GM19452 (cell line): ENCODE data around the gene SPG7.
"Not testable (repeated sequence)": the region's sequence is repeated elsewhere in the genome, so short reads cannot be mapped to it uniquely, and the experiment has no call there.

Experiments
- ATAC-seq: cut with Tn5 transposase; IDR thresholded peaks from one replicate; pipeline ENCODE4 v1.9.1; 2021; ENCODE audit not compliant: unreplicated experiment

SPG7 gene

DNA sequence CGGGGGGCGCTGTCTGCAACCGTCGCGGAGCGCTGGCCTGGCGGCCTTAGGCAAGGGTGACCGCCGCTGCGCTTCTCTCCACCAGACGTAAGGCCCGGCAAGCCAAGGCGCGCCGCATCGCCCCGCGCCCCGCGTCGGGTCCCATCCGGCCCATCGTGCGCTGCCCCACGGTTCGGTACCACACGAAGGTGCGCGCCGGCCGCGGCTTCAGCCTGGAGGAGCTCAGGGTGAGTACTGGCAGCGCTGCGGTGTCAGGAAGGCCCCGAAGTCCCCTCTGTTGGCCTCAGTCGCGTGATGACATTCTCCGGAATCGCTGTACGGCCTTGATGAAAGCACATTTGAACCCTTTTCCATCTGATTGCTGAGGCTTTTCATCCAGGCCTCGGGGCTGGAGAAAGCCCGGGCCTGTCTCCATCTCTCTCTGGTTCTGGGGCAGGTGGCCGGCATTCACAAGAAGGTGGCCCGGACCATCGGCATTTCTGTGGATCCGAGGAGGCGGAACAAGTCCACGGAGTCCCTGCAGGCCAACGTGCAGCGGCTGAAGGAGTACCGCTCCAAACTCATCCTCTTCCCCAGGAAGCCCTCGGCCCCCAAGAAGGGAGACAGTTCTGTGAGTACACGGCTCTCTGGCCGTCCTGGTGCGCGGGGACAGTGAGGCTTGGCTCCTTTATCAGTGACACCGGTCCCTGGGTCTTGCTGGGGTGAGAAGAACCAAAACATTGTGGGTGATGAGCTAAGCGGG lies 53.1 kb downstream of the SPG7 start:
- ATAC-seq = no peak

DNA sequence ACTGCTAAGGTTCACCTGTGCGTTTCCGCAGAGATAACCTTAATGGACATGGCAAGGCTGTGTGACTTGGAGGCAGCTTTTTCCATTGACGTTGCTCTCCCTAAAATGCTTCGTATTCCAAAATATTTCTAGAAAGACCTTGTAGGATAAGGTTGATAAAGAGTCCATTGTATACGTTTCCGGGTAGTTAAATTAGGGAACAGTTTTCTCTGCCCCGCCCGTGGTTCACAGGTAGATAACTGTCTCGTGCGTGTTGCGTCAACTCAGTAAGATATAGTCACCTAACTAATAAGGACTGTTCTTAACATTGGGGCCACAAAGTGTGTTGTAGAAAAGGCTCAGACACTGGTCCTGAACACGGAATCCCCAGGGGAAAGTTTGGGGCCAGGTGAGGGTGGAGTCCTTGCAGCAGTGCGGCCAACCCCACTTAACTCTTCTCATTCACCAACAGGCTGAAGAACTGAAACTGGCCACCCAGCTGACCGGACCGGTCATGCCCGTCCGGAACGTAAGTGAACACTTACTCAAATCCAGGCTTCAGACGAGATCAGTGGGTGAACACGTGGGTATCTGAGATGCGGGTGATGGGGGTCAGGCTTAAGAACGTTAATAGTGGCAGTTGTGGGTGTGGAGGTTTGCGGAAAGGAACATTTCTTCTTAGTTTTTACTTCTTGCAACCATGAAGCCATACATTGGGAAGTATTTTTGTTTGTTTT lies 53.8 kb downstream of the SPG7 start:
- no peak for ATAC-seq

DNA sequence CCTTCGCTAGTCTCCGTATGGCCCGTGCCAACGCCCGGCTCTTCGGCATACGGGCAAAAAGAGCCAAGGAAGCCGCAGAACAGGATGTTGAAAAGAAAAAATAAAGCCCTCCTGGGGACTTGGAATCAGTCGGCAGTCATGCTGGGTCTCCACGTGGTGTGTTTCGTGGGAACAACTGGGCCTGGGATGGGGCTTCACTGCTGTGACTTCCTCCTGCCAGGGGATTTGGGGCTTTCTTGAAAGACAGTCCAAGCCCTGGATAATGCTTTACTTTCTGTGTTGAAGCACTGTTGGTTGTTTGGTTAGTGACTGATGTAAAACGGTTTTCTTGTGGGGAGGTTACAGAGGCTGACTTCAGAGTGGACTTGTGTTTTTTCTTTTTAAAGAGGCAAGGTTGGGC lies 54.7 kb downstream of the SPG7 start:
- no peak for ATAC-seq

DNA sequence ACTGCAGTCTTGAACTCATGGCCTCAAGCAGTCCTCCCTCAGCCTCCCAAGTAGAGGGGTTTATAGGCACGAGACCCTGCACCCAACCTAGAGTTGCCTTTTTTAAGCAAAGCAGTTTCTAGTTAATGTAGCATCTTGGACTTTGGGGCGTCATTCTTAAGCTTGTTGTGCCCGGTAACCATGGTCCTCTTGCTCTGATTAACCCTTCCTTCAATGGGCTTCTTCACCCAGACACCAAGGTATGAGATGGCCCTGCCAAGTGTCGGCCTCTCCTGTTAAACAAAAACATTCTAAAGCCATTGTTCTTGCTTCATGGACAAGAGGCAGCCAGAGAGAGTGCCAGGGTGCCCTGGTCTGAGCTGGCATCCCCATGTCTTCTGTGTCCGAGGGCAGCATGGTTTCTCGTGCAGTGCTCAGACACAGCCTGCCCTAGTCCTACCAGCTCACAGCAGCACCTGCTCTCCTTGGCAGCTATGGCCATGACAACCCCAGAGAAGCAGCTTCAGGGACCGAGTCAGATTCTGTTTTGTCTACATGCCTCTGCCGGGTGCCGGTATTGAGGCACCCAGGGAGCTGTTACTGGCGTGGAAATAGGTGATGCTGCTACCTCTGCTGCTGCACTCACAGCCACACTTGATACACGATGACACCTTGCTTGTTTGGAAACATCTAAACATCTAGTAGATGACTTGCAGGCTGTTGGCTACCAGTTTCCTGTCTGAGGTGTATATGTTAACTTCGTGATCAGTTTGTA lies 55.6 kb downstream of the SPG7 start:
- ATAC-seq = no peak

DNA sequence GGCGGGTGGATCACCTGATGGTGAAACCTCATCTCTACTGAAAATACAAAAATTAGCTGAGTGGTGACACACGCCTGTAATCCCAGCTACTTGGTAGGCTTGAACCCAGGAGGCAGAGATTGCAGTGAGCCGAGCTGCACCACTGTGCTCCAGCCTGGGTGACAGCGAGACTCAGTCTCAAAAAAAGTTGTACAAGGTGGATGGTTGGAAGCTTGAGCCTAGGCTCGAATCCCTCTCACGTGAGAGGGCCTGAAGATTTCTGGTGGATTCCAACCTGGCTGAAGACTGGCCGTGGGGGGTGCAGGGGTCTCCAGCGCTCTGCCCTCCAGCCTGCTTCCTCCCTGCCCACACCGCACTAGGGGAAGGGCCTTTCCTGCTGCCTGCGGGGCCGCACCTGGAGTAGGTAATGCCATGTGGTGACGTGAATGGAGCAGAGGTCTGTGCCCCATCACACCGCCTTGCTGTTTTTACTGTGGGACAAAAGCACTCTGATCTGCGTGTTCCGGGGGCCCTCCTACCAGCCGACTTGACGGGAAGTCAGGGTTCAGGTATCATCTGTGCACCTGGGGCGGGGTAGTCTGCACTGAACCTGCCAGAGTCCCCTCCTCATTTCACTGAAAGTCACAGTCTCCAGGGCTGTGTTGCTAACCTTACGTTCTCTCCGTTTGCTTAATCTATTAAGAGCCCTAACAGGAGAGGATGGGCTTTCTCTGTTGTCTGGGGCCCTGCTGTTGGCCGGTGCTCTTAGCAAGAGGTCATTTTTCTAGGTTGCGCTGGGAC lies 56.5 kb downstream of the SPG7 start:
- ATAC-seq = no peak

DNA sequence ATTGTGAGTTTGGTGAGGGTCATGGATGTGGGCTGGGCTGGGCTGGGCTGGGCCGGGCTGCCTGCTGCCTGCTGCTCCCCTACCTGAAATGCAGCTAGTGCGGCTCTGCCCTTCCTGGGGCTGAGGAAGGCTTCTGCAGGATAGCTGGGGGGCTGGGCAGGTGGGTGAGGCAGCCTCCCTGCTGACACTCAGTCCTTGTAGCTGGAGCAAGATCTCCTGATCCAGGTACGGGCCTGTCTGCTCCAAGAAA lies 57.0 kb downstream of the SPG7 start:
- ATAC-seq = no peak

DNA sequence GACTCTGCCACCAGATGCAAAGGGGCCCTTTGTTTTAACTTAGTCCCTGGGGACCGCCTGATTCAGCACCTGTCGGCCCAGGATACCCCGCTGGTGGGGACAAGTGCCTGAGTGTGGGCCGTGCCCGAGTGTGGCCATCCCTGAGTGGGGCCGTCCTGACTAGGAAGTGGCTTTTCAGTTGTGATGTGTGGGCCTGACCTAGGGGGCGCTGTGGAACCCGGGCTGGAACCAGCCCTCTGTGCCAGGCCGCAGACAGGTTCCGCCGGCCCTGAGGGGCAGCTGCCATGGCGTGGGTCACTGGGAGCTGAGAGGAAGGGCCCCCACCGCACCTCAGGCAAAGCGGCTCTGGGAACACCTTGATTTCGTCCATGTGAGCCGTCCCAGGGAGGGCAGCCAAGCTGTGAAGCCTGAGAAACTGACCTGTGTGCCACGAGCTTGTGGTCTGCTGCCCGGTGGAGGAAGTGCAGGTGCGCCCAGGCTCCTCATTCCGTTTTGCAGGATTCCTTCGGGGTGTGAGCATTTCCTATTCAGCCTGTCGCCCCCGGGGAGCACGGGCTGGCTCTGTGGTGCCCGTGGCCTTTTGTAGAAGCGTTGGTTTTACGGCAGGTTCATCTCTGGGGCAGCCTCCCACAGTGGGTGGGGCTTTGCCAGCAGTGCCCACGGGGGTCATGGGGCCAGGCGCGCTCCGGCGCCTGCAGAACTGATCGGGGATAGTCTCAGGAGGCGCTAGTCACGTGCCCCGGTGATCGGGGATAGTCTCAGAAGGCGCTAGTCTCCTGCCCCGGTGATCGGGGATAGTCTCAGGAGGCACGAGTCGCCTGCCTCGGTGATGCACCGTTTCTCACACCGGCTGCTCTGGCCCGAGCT lies 57.5 kb downstream of the SPG7 start:
- ATAC-seq = no peak

DNA sequence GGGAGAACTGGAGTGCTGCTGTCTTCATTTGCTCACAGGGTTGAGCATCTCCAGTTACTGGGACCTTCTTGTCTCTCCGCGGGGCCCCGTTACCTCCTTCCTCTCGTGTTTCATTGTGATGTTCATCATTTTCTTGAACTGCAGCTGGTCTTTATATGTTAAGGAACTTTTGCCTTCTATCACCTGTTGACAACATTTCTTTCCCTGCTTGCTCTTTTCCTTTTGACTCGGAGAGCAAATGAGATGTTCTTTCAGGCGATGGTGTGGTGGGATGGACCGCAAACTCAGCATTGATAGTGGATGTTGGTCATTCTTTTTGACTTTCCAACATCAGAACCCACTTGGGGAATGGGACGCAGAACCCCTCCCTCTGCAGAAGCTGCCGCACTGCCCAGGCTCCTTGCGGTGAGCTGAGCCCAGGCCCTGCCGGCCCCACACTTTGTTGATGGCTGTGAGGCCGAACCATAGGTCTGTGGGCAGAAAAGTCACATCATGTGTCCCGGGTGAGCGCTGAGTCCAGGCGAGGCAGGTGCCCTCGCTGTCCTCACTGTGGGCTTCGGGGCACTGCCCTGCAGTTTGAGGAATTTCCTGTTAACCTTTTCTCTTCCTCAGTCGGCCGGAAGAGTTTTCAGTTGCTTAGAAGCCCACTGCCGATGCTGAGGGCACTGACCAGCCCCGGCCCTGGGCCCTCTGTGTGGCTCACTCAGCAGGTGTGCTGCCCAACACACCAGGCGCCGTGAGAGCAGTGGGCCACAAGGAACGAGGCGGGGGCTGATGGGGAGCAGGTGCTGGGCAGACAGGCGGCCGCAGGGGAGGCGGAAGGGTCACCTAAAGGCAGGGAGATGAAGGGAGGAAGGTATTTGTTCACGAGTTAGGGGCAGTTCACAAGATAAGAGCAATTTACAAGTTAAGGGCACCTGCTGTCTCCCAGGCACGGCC lies 59.7 kb downstream of the SPG7 start:
- no peak for ATAC-seq

DNA sequence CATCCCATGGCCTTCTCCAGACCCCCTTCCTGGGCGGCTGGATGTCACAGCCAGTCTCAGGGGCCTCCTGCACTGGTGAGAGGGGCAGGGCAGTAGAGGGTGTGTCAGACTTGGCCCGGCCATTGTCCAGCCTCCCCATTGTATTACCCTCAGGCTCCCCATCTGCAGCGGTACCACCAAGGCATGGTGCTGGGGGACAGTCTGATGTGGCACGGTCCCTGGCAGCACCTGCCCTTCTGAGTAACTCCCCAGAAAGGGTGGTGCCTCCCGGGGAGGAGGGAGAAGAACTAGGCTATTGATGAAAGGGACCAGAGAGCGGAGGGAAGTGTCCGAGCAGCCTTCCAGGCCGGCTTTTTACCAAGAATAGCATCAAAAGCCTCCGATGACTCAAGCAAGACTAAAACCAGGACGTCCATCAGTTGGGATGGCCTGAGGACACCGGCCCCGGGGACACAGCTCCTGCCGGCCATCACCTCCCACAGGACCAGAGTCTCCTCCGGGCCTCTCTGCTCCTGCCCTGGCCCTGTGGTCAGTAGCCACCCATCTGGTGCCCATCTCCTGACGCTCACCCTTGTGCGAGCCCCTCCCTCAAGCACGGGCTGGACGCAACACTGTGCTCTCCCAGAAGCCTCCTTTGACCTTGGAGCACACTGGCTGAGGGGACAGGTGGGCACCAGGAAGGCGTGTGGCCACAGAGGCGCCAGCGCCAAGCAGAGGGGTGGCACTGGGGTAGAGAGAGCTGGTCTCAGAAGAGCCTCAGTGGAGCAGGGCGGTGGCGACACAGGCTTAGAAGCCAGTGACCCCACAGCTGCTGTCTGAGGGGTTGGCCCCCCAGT lies 61.5 kb downstream of the SPG7 start:
- ATAC-seq = no peak

DNA sequence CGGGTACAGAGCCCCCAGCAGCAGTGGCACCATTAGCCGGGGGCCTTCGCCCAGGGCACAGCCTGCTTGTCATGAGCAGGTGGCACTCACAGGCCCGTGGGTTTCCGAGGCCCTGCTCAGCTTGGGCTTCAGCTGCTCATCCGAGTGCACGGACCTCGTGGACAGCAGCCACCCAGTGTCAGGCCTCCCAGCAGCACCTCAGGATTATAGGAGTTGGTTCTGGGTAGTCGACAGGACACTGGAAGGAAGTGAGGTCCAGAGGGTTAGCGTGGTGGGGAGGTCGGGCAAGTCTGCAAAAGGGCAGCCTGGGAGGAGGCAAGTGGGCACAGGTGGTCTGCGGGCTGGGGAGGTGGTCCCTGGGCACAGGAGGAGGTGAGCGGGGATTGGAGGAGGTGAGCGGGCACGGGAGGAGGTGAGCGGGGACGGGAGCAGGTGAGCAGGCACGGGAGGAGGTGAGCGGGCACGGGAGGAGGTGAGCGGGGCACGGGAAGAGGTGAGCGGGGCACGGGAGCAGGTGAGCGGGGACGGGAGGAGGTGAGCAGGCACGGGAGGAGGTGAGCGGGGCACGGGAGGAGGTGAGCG lies 62.2 kb downstream of the SPG7 start:
- ATAC-seq = no peak

DNA sequence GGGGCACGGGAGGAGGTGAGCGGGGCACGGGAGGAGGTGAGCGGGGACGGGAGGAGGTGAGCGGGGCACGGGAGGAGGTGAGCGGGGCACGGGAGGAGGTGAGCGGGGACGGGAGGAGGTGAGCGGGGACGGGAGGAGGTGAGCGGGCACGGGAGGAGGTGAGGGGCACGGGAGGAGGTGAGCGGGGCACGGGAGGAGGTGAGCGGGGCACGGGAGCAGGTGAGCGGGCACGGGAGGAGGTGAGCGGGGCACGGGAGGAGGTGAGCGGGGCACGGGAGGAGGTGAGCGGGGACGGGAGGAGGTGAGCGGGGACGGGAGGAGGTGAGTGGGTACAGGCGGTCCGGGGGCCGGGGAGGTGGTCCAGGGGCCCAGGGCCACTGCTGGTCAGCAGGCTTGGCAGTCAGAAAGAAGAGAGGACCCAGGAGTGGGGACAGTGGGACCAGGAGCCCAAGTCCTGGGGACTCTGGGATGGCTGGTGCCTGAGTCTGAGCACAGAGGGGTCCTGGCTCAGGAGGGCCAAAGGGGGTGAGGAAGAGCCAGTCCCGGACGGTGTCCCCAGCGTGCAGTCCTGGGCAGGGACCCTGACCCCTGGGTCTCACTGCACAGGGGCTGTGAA lies 62.9 kb downstream of the SPG7 start:
- ATAC-seq = not testable (repeated sequence)

DNA sequence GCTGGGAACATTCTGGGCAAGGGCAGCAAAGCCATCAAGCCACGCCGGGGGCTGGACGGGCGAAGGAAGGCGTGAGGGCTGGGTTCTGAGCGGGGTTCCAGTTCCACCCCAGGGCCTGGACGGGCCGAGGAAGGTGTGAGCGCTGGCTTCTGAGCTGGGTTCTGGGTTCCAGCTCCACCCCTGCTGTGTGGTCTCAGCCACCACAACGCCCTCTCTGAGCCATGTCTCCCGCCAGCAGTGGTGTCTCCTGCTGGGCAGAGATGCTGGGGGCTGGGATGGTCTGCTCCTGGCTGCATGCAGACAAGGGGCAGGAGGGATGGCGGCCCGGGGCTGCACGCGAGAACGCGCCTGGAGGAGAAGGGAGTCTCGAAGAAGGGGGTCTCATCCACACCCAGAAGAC lies 63.4 kb downstream of the SPG7 start:
- no peak for ATAC-seq

DNA sequence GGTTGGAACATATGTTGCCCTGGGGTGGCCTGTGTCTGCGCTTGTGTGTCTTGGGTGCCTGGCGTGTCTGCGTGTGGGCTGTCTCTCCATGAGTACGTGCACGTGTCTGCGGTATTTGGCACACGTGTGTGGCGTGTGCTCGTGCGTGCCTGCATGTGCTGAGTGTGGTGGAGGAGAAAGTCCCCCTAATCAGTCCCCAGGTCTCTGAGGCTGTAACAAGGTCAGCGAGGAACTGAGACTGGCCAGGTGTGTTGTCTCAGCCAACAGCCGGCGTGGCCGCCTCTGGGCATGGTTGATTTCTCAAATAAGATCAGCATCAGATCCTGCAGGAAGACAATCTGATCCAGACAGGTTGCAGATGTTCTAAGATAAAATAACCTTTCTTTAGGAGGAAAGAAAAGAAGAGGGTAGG lies 63.9 kb downstream of the SPG7 start:
- ATAC-seq = no peak

DNA sequence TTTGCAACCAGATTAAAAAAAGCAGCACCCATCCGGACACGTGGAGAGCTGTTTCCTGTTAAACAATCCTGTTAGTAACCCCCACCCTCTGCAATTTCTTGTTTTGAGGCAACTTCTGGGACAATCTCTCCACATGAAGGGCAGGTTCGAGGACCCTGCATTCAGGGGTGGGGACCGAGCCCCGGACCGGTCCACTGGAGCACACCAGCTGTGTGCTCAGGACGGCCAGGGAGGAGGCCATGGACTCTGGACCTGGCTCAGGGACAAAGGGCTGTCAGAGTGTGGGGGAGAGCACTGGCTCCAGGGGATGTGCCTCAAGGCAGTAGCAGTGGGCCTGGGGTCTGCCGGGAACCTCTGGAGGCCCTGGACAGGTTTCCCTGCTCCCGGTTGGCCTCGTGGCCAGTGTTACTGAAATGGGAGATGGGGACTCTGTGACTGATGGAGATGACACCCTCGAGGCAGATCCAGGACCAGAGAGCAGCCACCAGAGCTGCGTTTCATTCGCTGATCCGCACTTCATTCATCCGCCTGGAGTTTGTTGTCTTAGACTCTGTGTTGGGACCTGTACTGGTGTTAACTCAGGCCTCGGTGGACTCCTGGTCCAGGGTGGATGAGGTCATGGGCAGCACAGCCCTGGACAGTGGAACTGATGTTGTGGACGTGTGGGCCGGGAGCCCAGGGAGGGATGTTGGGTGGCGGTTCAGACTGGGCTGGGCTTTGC lies 64.4 kb downstream of the SPG7 start:
- no peak for ATAC-seq

DNA sequence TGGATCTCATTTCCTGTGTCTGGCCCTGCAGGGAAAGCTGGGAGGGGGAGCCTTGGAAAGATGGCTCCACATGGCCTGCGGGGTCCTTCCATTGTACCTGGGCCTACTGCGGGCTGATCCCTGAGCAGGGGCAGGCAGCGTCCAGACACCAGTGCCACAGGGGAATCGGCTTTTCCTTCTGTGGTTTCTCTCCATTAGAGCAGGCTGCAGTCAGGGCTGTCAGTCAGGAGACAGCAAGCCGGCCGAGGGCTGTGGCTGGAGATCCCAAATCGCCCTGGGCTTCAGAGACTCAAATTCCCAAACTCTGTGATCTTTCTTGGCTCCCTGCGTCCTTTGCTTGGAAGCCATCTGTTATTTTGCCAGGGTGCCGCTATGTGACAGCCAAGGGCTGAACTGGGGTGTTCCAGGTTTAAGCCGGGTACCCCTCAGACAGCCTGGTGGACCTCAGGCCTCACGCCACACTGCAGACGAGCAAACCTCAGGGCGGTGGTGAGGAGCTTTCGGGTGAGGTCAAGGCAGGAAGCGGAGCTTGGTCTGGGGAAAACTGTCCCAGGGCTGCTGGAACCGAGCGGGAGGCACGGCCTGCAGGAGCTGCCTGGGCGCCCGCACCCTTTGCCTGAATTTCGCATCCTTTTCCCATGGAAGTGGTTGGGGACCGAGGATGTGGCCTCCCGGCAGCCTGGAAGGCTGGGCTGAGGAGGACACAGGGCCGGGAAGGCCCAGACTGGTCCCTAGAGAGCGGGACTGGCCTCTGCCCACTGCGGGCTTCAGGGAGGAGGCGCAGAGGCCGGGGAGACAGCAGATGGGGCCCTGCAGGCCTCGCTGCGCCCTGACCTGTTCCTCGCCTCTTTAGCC lies 65.8 kb downstream of the SPG7 start:
- no peak for ATAC-seq

DNA sequence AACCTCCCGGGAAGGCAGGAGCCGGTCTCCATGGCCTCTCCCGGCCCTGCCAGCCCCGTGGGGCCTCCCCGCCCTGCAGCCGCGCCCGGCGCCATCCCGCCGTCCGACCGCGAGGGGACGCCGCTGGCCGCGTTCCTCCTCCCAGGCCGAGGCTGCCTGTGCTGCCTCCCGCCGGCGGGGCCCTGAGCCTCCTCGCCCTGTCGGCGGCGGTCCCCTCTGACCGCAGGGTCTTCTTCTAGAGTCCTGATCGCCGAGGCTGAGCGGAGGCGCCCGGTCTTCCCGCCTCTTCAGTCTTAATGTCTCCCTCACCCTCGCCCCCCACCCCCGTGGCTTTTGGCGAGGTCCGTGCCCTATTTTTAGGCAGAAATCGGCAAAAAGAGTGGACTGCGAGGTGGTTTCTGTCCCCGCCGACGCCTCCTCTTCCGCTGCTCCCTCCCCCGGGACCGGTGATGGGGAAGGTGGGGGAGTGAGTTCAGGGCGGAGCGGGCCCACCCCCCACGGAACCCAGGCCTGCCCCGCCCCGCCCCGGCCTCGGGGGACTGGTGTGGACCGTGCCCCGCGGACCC lies 66.6 kb downstream of the SPG7 start:
- ATAC-seq = no peak
